ENCODE data around the gene RUNDC3A. TPM values are rescaled to one million over a fixed set of nuclear protein-coding genes. Genes with fewer than 3 reads are reported as not detected.

Gene RUNDC3A
- total RNA-seq, 2 experiments from 2014 or later, result 0.50 TPM; not detected in 1

DNA sequence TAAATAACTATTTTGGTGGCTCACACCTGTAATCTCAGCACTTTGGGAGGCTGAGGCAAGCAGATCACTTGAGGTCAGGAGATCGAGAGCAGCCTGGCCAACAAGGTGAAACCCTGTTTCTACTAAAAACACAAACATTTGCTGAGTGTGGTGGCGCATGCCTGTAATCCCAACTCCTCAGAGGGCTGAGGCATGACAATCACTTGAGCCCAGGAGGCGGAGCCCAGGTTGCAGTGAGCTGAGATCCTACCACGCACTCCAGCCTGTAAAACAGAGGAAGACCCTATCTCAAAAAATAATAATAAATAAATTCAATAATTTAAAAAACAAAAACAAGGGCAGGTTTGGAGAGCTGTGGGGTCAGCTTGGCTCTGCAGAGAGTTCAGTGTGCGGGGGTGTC lies 34.8 kb upstream of the RUNDC3A start:
- DNase-seq, result no peak
- POLR2A ChIA-PET, result no interaction called here
- H3K27ac Mint-ChIP-seq, result no peak overlapping the region
- peaks cover 2% of the 10 kb centered on the region for H3K27me3 Mint-ChIP-seq
- H3K4me1 Mint-ChIP-seq, result peaks cover 4% of the 10 kb centered on the region
- no peaks in the 10 kb centered on the region for H3K36me3 Mint-ChIP-seq
- no peaks in the 10 kb centered on the region for H3K9me3 Mint-ChIP-seq
- H3K4me3 Mint-ChIP-seq, result no peak overlapping the region
- ATAC-seq (ENCODE audit: low read depth), result no peak

DNA sequence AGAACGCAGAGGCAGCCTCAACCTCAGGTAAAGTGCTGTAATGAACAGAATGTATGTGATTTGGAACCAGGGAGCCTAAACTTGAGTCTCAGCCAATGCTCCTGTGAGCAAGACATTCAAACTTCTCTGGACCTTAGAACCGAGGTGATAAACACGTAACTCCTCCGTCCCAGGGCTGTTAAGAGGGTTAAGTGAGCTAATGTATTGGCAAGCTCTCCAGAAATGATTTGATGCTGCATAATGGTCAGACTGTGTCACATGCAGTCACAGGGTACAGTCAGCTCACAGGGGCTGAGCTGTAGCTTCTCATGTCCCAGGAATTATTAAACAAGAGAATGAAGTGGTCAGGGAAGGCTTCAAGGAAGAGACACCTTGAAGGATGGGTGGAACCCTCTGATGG lies 30.4 kb upstream of the RUNDC3A start:
- H3K4me3 Mint-ChIP-seq, result no peak overlapping the region
- H3K4me1 Mint-ChIP-seq, result peaks cover 9% of the 10 kb centered on the region
- POLR2A ChIA-PET, result no interaction called here
- no peak overlapping the region for H3K27ac Mint-ChIP-seq
- H3K27me3 Mint-ChIP-seq, result peaks cover 1% of the 10 kb centered on the region
- no peaks in the 10 kb centered on the region for H3K9me3 Mint-ChIP-seq
- ATAC-seq (ENCODE audit: low read depth) (no peak), DNase-seq (no peak)
- H3K36me3 Mint-ChIP-seq, result no peaks in the 10 kb centered on the region

DNA sequence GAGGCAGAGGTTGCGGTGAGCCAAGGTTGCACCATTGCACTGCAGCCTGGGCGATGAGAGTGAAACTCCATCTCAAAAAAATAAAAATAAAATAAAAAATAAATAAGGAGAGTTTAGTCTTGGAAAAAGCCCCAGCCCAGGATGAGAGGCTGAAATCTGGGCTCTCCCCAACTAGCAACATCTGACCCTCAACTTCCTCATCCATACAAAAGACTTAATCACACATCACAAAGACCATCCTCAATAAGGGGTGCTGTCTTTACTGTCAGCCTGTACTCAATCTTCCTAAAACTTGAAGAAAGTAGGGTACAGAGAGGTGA lies 29.1 kb upstream of the RUNDC3A start:
- DNase-seq (no peak), ATAC-seq (ENCODE audit: low read depth) (no peak)
- H3K27me3 Mint-ChIP-seq, result no peaks in the 10 kb centered on the region
- POLR2A ChIA-PET, result no interaction called here
- H3K9me3 Mint-ChIP-seq, result no peaks in the 10 kb centered on the region
- peaks cover 9% of the 10 kb centered on the region for H3K4me1 Mint-ChIP-seq
- H3K36me3 Mint-ChIP-seq, result no peaks in the 10 kb centered on the region
- no peak overlapping the region for H3K4me3 Mint-ChIP-seq
- H3K27ac Mint-ChIP-seq, result no peak overlapping the region

DNA sequence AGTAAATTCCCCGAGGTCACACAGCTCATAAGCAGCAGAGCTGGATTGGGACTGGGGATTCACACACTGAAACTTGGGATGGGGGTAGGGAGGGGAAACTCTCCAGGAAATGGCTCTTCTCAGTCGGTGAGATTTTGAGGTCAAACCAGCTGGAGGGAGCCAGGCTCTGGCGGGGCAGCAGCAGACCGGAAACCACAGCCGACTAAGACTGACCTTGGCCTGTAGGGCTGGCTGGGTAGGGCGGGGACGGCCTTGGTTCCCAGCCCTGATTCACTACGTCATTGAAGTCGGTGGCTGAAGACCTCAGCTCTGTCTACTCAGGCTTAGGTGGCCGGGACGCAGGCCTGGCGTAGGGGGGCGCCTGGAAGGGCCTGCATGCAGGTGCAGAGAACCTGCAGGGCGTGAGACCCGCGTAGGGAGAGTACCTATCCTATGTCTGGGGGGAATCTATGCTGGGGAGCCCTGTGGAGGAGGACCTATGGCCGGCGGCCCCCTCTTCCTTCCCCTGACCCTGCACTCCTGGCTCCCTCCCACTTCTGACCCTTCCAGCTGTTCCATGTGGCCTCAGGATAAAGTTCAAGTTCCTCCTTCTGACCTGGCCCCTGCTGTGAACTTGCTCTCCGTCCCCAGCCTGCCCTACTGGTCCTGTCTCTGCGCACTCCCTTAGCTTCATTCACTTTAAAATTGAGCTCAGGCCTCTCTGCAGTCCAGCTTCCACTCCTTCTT lies 28.6 kb upstream of the RUNDC3A start:
- Mint-ChIP-seq H3K27me3 (no peaks in the 10 kb centered on the region), H3K36me3 (no peaks in the 10 kb centered on the region), H3K4me3 (no peak overlapping the region), H3K4me1 (peaks cover 9% of the 10 kb centered on the region), H3K27ac (no peak overlapping the region), H3K9me3 (no peaks in the 10 kb centered on the region)
- POLR2A ChIA-PET, result no interaction called here
- ATAC-seq (ENCODE audit: low read depth) (peak; percentile 64), DNase-seq (no peak)

DNA sequence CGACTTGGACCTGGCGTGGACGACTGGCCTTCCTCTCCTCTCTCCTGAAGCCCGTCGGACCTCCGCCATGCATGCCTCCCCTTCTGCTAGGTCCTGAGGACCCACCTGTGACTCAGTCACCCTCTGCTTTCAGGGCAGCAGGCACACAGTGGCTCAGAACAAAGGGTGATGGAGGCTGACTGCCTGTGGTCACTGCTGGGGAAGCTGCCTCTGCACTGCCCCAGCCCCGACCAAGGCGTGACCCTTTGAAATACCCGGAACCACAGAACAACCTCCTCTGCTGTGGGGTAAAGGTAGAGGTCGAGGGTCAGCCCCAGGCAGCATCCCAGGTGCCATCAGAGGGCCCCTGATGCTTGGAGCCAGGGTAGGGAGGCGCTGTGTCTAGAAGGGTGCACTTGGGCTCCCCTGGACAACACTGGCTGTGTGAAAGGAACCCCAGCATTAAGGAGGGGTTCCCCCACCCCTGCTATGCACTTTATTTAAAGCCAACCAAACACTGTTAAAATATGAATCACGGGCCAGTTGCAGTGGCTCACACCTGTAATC lies 27.9 kb upstream of the RUNDC3A start:
- DNase-seq, result no peak
- no peak for ATAC-seq (ENCODE audit: low read depth)
- Mint-ChIP-seq H3K4me1 (peaks cover 9% of the 10 kb centered on the region), H3K27ac (no peak overlapping the region), H3K36me3 (no peaks in the 10 kb centered on the region), H3K4me3 (no peak overlapping the region), H3K27me3 (no peaks in the 10 kb centered on the region), H3K9me3 (no peaks in the 10 kb centered on the region)
- POLR2A ChIA-PET, result no interaction called here

DNA sequence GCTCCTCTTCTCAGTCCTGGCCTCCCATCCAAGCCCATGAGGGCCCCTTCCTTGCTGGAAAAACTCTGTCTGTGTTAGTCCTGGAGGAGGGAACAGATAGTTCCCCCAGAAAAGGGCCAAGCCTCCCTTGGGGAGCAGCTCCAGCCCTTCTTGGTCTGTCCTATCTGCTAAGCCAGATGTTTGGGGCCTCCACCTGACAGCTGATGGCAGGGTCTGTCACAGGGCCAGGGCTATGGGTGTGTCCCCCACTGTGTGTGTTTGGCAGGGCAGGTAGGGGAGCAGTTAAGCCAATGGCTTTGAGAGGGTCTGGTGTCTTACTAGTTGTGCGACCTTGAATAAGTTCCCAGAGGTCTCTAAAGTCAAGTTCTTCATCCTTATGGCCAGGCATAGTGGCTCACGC lies 26.8 kb upstream of the RUNDC3A start:
- H3K4me1 Mint-ChIP-seq, result peaks cover 9% of the 10 kb centered on the region
- no peak overlapping the region for H3K4me3 Mint-ChIP-seq
- no peaks in the 10 kb centered on the region for H3K27me3 Mint-ChIP-seq
- DNase-seq (no peak), ATAC-seq (ENCODE audit: low read depth) (no peak)
- POLR2A ChIA-PET, result no interaction called here
- H3K36me3 Mint-ChIP-seq, result no peaks in the 10 kb centered on the region
- no peaks in the 10 kb centered on the region for H3K9me3 Mint-ChIP-seq
- no peak overlapping the region for H3K27ac Mint-ChIP-seq

DNA sequence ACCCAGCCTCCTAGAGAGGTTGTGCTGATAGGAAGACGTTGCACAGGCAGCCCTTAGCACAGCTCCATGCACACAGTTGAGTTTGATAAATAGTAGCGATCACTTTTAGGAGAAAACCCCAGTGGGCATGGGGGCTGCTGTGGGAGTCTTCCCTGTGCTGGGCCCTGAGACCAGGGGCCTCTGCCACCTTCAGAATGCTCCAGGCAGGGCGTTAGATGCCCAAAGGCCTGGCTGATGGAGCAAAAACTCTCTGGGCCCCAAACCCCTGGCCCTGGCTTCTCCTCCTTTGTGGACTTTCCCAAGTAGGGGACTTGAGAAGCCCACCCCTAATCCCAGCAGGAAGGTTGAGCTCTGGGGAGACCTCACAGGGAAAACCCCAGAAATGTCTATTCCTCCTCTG lies 26.1 kb upstream of the RUNDC3A start:
- Mint-ChIP-seq H3K9me3 (no peaks in the 10 kb centered on the region), H3K27me3 (no peaks in the 10 kb centered on the region), H3K36me3 (no peaks in the 10 kb centered on the region), H3K27ac (no peak overlapping the region), H3K4me1 (peaks cover 9% of the 10 kb centered on the region), H3K4me3 (no peak overlapping the region)
- DNase-seq (no peak), ATAC-seq (ENCODE audit: low read depth) (no peak)
- POLR2A ChIA-PET, result no interaction called here

DNA sequence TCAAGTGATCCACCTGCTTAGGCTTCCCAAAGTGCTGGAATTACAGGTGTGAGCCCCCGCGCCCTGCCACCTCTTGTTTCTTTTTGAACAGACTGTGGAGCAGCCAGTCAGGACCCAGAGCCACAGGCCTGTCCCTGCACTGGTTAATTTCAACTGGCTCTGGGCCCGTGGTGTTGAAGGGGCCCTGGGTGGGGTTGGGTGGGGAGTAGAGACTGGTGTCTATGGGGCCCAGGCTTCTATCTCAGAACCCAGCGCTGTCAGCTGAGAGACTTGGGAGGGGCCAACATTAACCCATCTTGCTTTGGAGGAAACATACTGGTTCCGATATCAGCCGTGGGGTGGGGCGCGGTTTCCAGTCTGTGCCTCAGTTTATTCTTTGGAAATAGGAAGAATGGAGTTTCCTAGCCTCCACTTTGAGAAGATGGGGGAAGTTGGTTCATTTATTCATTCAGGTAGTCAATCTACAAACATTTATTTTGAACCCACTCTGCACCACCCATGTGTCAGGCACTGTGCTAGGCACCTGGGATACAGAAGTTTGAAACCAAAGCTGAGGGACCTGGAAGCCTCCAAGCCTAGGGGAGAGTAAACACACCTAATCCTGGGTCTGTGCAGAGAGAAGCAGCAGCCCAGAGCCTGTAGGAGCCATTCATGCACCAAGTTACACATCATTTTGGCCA lies 24.9 kb upstream of the RUNDC3A start:
- DNase-seq, result no peak
- POLR2A ChIA-PET, result no interaction called here

DNA sequence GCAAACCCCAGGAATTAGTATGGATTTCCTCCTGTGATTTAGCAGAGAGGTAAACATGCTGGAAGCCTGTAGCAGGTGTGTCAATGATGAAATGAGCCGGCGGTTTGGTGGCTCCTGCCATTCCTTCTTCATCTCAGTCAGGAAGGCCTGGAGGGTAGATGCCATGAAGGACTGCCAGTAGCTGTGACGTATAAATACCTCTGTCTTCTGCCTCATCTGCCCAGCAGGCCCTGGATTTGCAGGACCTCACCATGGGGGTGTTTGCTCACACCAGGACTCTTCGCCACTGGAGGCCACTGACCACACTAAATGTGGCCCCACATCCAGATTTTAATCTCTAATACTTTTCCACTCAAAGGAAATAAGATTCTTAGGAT lies 24.4 kb upstream of the RUNDC3A start:
- Mint-ChIP-seq H3K27me3 (peaks cover 7% of the 10 kb centered on the region), H3K9me3 (no peaks in the 10 kb centered on the region), H3K4me3 (no peak overlapping the region), H3K27ac (no peak overlapping the region), H3K4me1 (peaks cover 9% of the 10 kb centered on the region), H3K36me3 (no peaks in the 10 kb centered on the region)
- ATAC-seq (ENCODE audit: low read depth) (no peak), DNase-seq (no peak)
- POLR2A ChIA-PET, result no interaction called here

More for the DNA sequence above, 24.9 kb upstream of the RUNDC3A start:
- ATAC-seq (ENCODE audit: low read depth), result no peak
- Mint-ChIP-seq H3K9me3 (no peaks in the 10 kb centered on the region), H3K27ac (no peak overlapping the region), H3K4me3 (no peak overlapping the region), H3K27me3 (peaks cover 7% of the 10 kb centered on the region), H3K4me1 (peaks cover 9% of the 10 kb centered on the region), H3K36me3 (no peaks in the 10 kb centered on the region)

DNA sequence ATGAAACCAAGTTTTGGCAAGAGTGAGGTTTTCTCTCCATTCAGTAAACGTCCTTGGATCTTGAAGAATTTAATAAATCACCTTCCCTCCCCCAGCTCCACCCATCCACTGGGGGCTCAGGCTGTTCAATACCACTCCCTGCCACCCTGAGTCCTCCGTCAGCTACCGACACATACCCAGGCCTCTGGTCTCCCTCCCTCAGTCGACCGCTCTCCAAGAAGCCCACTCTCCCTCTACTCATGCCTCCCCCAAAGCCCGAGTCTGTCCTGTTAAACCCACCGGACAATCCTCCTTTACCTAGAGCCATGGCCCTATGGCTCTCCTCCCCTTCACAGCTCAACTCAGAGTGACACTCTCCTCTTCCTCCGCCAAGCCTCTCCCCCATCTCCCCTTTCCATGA lies 20.8 kb upstream of the RUNDC3A start:
- ATAC-seq (ENCODE audit: low read depth) (no peak), DNase-seq (no peak)
- H3K27ac Mint-ChIP-seq, result no peak overlapping the region
- H3K36me3 Mint-ChIP-seq, result no peaks in the 10 kb centered on the region
- H3K27me3 Mint-ChIP-seq, result peaks cover 9% of the 10 kb centered on the region
- POLR2A ChIA-PET, result interaction anchor here (0.6 kb wide), 1 partner anchor 292 kb away, joined by 3 read pairs; no protein-coding TSS in a partner anchor
- H3K9me3 Mint-ChIP-seq, result no peaks in the 10 kb centered on the region
- H3K4me1 Mint-ChIP-seq, result no peaks in the 10 kb centered on the region
- H3K4me3 Mint-ChIP-seq, result no peak overlapping the region

DNA sequence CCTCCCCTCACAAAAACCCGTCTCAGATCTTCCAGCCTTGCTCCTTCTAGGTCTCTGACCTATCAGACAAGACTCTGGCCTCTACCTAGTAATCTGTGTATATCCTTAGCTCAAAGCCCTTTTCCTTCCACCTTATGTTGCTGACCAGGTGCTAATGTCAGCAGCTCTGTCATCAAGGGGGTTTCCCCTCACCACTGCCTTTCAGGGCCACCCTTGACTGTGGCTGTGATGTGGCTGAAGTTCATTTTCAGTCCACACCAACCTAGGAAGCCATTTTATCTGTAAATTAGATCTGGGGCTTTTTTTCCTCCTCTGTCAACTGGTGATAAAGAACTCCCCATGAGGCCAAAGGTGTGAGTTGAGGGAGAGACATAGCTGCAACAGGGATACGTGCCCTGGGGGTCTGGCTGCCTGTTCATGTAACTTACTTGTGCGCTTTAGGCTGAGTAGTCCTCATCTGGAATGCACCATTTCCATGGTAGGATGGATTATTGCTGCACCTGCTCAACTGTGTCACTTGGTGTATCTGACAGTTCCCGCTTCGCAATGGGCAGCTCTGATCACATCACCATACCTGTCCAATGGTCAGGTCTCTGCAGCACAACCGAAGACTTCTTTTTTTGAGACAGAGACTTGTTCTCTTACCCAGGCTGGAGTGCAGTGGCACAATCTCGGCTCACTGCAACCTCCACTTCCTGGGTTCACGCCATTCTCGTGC lies 14.7 kb upstream of the RUNDC3A start:
- H3K36me3 Mint-ChIP-seq, result no peaks in the 10 kb centered on the region
- H3K27ac Mint-ChIP-seq, result no peak overlapping the region
- no peak overlapping the region for H3K4me3 Mint-ChIP-seq
- no peaks in the 10 kb centered on the region for H3K9me3 Mint-ChIP-seq
- H3K4me1 Mint-ChIP-seq, result peaks cover 5% of the 10 kb centered on the region
- no peak for DNase-seq
- H3K27me3 Mint-ChIP-seq, result peaks cover 4% of the 10 kb centered on the region
- ATAC-seq (ENCODE audit: low read depth), result no peak
- POLR2A ChIA-PET, result no interaction called here

DNA sequence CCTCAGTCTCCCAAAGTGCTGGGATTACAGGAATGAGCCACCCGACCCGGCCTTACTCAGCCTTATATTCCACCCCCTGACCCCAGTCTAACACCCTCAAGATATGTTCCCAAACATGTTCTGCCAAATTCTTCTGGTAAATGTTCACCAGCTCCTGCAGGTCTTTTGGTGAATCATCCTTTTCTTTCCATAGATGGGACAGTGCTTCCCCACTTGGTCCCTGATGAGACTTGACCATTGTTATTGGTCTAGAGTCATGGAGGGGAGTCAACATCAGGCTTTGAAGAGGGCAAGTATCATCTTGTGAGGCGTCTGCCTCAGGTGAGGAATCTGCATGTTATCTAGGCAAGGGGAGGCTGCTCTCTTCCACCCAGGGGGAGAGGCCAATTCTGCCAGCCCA lies 10.4 kb upstream of the RUNDC3A start:
- H3K36me3 Mint-ChIP-seq, result no peaks in the 10 kb centered on the region
- ATAC-seq (ENCODE audit: low read depth) (no peak), DNase-seq (no peak)
- no peak overlapping the region for H3K4me3 Mint-ChIP-seq
- H3K27me3 Mint-ChIP-seq, result peaks cover 4% of the 10 kb centered on the region
- H3K27ac Mint-ChIP-seq, result no peak overlapping the region
- H3K9me3 Mint-ChIP-seq, result no peaks in the 10 kb centered on the region
- H3K4me1 Mint-ChIP-seq, result peaks cover 5% of the 10 kb centered on the region
- POLR2A ChIA-PET, result no interaction called here

DNA sequence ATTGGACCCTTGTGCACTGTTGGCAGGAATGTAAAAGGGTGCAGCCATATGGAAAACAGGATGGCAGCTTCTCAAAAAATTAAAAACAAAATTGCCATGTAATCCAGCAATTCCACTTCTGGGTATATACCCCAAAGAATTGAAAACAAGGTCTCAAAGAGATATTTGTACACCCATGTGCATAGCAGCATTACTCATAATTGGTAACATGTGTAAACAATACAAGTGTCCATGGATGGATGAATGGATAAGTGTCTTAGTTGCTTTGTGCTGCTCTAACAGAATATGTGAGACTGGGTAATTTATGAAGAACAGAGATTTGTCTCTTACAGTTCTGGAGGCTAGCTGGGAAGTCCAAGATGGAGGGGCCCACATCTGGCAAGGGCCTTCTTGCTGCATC lies 3.8 kb upstream of the RUNDC3A start:
- no peak overlapping the region for H3K27ac Mint-ChIP-seq
- H3K36me3 Mint-ChIP-seq, result no peaks in the 10 kb centered on the region
- POLR2A ChIA-PET, result no interaction called here
- ATAC-seq (ENCODE audit: low read depth) (no peak), DNase-seq (no peak)
- H3K4me1 Mint-ChIP-seq, result peaks cover 9% of the 10 kb centered on the region
- H3K4me3 Mint-ChIP-seq, result no peak overlapping the region
- no peaks in the 10 kb centered on the region for H3K9me3 Mint-ChIP-seq
- peaks cover 31% of the 10 kb centered on the region for H3K27me3 Mint-ChIP-seq
